Liver (tissue), 9 donors: ENCODE measurements around the gene HSPA8. TPM values are rescaled to one million over a fixed set of nuclear protein-coding genes. Genes with fewer than 3 reads are reported as not detected.
"Not testable (repeated sequence)": the region's sequence is repeated elsewhere in the genome, so short reads cannot be mapped to it uniquely, and the experiment has no call there.

Source experiments
- DNase-seq: peaks from one replicate; pipeline ENCODE4 v3.0.0-alpha.2; 2017; ENCODE audit warnings: low spot score
- H3K27ac ChIP-seq, 2 donors: one replicate each; pipeline ENCODE4 v1.7.0; 2013; ENCODE audit warnings: inconsistent platforms in 2 of 2, low read length in 2 of 2, control low read depth in 1 of 2, low read depth in 1 of 2, mild to moderate bottlenecking in 1 of 2
- H3K27me3 ChIP-seq, 4 donors: one replicate each; pipeline versions ENCODE4 v1.6.1 to v1.7.0; 2013; ENCODE audit warnings: low read length in 3 of 4, inconsistent platforms in 1 of 4, mild to moderate bottlenecking in 1 of 4, moderate library complexity in 1 of 4; ENCODE audit not compliant: control insufficient read depth in 4 of 4, insufficient read depth in 4 of 4
- H3K36me3 ChIP-seq, 4 donors: one replicate each; pipeline versions ENCODE4 v1.6.1 to v1.7.0; 2013; ENCODE audit warnings: low read length in 3 of 4, mild to moderate bottlenecking in 3 of 4, low read depth in 1 of 4, moderate library complexity in 1 of 4; ENCODE audit not compliant: control insufficient read depth in 4 of 4, insufficient read depth in 3 of 4
- H3K4me1 ChIP-seq, 4 donors: one replicate each; pipeline versions ENCODE4 v1.6.1 to v1.7.0; 2013; ENCODE audit warnings: low read length in 3 of 4, mild to moderate bottlenecking in 3 of 4, moderate library complexity in 1 of 4; ENCODE audit not compliant: control insufficient read depth in 4 of 4, insufficient read depth in 4 of 4
- H3K4me3 ChIP-seq, 3 donors: one replicate each; pipeline versions ENCODE4 v1.6.1 to v1.7.0; 2013; ENCODE audit warnings: low read length in 3 of 3, control low read depth in 1 of 3, low read depth in 1 of 3, mild to moderate bottlenecking in 1 of 3
- H3K9ac ChIP-seq, 2 donors: one replicate each; pipeline ENCODE4 v1.7.0; 2013; ENCODE audit warnings: low read length in 2 of 2, mild to moderate bottlenecking in 2 of 2, moderate library complexity in 2 of 2, control low read depth in 1 of 2, low read depth in 1 of 2
- H3K9me3 ChIP-seq, 4 donors: one replicate each; pipeline versions ENCODE4 v1.6.1 to v1.7.0; 2013; ENCODE audit warnings: low read length in 3 of 4; ENCODE audit not compliant: control insufficient read depth in 4 of 4
- ATF3 ChIP-seq: IDR thresholded peaks from 2 replicates; pipeline ENCODE4 v1.6.1; 2016; ENCODE audit warnings: antibody characterized with exemption
- EGR1 ChIP-seq, 2 donors: IDR thresholded peaks; 2 replicates each; pipeline ENCODE4 v1.6.1; 2016 to 2018; ENCODE audit warnings: antibody characterized with exemption in 2 of 2, low read depth in 2 of 2
- FOXA1 ChIP-seq: IDR thresholded peaks from 2 replicates; pipeline ENCODE4 v1.6.1; 2016; ENCODE audit warnings: antibody characterized with exemption
- FOXA2 ChIP-seq: IDR thresholded peaks from 2 replicates; pipeline ENCODE4 v1.6.1; 2016; ENCODE audit warnings: antibody characterized with exemption
- GABPA ChIP-seq, 2 donors: IDR thresholded peaks in 1 of 2; conservative IDR thresholded peaks in 1 of 2; 2 replicates each; pipeline ENCODE4 v1.6.1; 2016; ENCODE audit warnings: antibody characterized with exemption in 2 of 2, mild to moderate bottlenecking in 1 of 2, moderate library complexity in 1 of 2
- JUND ChIP-seq, 2 donors: IDR thresholded peaks; 2 replicates each; pipeline ENCODE4 v1.6.1; 2016; ENCODE audit warnings: antibody characterized with exemption in 2 of 2
- MAX ChIP-seq: IDR thresholded peaks from 2 replicates; pipeline ENCODE4 v1.6.1; 2016; ENCODE audit warnings: antibody characterized with exemption
- RAD21 ChIP-seq, 2 donors: IDR thresholded peaks; 2 replicates each; pipeline ENCODE4 v1.6.1; 2016; ENCODE audit warnings: antibody characterized with exemption in 2 of 2, mild to moderate bottlenecking in 2 of 2
- SP1 ChIP-seq: IDR thresholded peaks from 2 replicates; pipeline ENCODE4 v1.6.1; 2018; ENCODE audit warnings: antibody characterized with exemption, mild to moderate bottlenecking
- TAF1 ChIP-seq: conservative IDR thresholded peaks from 2 replicates; pipeline ENCODE4 v1.6.1; 2016; ENCODE audit warnings: antibody characterized with exemption, mild to moderate bottlenecking
- YY1 ChIP-seq: IDR thresholded peaks from 2 replicates; pipeline ENCODE4 v1.6.1; 2016; ENCODE audit warnings: antibody characterized with exemption, mild to moderate bottlenecking
- WGBS: extraction: QIAGEN DNeasy Blood & Tissue Kit; methylation state at CpG from one replicate; pipeline ENCODE4 v1.1.7; 2013; 5-methylcytosine and 5-hydroxymethylcytosine counted together
- polyA plus RNA-seq, 2 donors: library from polyadenylated mRNA; stranded (reverse) in 1 of 2; unstranded in 1 of 2; fragments of 200-250 nt in 1 of 2; fragments of >200 nt in 1 of 2; fragmentation: Nextera tagmentation in 1 of 2; extraction: Ambion mirVana in 1 of 2; gene quantifications; one replicate each; pipeline versions ENCODE4 v1.2.1 to v1.2.3, GENCODE V29; 2013 to 2015
- total RNA-seq, 2 donors: library from RNA; depleted of rRNA; stranded (reverse); fragments of >200 nt; gene quantifications; one replicate each; pipeline ENCODE4 v1.2.3, GENCODE V29; 2014
- TF ChIP-seq, protein P1 (sequence below): fragments of 150-350 bp; IDR thresholded peaks from 2 replicates; pipeline ENCODE4 v1.5.1; 2017; ENCODE audit warnings: improper control_type of control experiment, low read depth, low read length; ENCODE audit not compliant: missing input control
- donor health status: healthy.
- donor health status: healthy.
- donor health status: healthy.
- donor health status: healthy.
- donor health status: healthy.

The HSPA8 gene
- total and polyA plus RNA-seq, 4 donors = 215 to 1,445 (median 972) TPM

DNA sequence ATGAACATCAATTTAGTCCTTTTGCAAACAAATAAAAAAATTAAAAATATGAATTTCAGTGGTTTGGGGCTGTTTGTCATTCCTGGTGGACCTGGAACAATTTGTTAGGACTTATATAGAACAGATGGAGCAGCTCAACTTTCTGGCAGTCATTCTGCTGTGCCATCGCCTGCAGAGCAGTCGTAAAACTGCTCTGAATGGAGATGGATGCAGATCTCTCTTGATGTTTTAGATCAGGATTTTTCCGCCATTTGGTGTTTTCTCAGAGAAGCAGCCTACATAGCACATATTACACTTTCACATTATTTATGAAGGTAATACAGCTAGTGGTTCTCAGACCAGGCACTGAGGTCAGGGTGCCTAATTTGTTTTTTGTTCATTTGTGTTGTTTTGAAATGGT lies 31.8 kb upstream of the HSPA8 start (continued):
- no peak for TF ChIP-seq GABPA (IDR thresholded peaks at IDR 0.05 in 1 of 2, conservative IDR thresholded peaks at IDR 0.05 in 1 of 2)
- no peak for TF ChIP-seq TAF1
- TF ChIP-seq JUND (IDR thresholded peaks at IDR 0.05) = no peak
- no peak for TF ChIP-seq EGR1 (IDR thresholded peaks at IDR 0.05; ENCODE audit: low read depth in 2 of 2)
- no peak for TF ChIP-seq FOXA2

GRCh38 chr11:123091506-123091905 lies 29.6 kb upstream of the HSPA8 start:
- Histone ChIP-seq H3K4me3 (no peak overlapping the region), H3K36me3 (no peaks in the 10 kb centered on the region), H3K9me3 (no peaks in the 10 kb centered on the region), H3K9ac (no peak overlapping the region), H3K27ac (no peak overlapping the region), H3K4me1 (no peaks in the 10 kb centered on the region), H3K27me3 (no peaks in the 10 kb centered on the region)
- no peak for DNase-seq
- TF ChIP-seq MAX = no peak
- no peak for TF ChIP-seq FOXA1
- TF ChIP-seq SP1 = no peak
- TF ChIP-seq YY1 = no peak
- TF ChIP-seq RAD21 (IDR thresholded peaks at IDR 0.05) = no peak
- no peak for TF ChIP-seq ATF3
- no peak for TF ChIP-seq FOXA2
- no peak for TF ChIP-seq JUND (IDR thresholded peaks at IDR 0.05)
- TF ChIP-seq, protein P1, sequence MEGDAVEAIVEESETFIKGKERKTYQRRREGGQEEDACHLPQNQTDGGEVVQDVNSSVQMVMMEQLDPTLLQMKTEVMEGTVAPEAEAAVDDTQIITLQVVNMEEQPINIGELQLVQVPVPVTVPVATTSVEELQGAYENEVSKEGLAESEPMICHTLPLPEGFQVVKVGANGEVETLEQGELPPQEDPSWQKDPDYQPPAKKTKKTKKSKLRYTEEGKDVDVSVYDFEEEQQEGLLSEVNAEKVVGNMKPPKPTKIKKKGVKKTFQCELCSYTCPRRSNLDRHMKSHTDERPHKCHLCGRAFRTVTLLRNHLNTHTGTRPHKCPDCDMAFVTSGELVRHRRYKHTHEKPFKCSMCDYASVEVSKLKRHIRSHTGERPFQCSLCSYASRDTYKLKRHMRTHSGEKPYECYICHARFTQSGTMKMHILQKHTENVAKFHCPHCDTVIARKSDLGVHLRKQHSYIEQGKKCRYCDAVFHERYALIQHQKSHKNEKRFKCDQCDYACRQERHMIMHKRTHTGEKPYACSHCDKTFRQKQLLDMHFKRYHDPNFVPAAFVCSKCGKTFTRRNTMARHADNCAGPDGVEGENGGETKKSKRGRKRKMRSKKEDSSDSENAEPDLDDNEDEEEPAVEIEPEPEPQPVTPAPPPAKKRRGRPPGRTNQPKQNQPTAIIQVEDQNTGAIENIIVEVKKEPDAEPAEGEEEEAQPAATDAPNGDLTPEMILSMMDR = no peak
- TF ChIP-seq GABPA (IDR thresholded peaks at IDR 0.05 in 1 of 2, conservative IDR thresholded peaks at IDR 0.05 in 1 of 2) = no peak
- 64% methylated on average over 6 of the region's 6 CpGs for WGBS

DNA sequence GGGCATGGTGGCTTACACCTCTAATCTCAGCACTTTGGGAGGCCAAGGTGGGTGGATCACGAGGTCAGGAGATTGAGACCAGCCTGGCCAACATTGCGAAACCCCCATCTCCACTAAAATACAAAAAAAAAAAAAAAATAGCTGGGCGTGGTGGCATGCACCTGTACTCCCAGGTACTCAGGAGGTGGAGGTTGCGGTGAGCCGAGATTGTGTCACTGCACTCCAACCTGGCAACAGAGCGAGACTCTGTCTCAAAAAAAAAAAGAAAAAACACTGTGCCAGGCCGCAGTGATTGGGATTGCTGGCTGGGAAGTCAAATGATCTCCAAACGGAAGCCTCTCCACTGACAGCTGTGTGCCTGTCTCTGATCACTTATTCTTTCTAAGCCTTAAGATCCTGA lies 28.2 kb upstream of the HSPA8 start:
- DNase-seq = not testable (repeated sequence)

DNA sequence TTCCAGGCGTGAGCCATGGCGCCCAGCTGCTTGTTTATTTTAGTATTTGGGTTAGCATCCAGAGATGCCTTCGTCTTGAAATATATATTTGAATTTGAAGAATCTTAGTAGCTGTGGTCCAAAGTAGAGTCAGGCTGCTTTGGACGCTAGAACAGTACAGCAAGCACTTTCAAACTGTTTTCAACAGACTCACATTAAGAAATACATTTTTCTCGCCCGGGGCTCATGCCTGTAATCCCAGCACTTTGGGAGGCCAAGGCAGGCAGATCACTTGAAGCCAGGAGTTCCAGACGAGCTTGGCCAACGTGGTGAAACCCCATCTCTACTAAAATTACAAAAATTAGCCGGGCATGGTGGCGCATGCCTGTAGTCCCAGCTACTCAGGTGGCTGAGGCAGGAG lies 27.0 kb upstream of the HSPA8 start:
- H3K4me1 ChIP-seq, H3K9me3 ChIP-seq, H3K27me3 ChIP-seq, H3K36me3 ChIP-seq, H3K9ac ChIP-seq, H3K4me3 ChIP-seq, H3K27ac ChIP-seq, DNase-seq: not testable (repeated sequence)
- WGBS = 96% methylated on average over 10 of the region's 10 CpGs

More for the DNA sequence above, 28.2 kb upstream of the HSPA8 start:
- H3K36me3 ChIP-seq, H3K4me1 ChIP-seq, H3K27ac ChIP-seq, H3K9me3 ChIP-seq, H3K9ac ChIP-seq, H3K4me3 ChIP-seq, H3K27me3 ChIP-seq: not testable (repeated sequence)
- WGBS = 88% methylated on average over 8 of the region's 8 CpGs

DNA sequence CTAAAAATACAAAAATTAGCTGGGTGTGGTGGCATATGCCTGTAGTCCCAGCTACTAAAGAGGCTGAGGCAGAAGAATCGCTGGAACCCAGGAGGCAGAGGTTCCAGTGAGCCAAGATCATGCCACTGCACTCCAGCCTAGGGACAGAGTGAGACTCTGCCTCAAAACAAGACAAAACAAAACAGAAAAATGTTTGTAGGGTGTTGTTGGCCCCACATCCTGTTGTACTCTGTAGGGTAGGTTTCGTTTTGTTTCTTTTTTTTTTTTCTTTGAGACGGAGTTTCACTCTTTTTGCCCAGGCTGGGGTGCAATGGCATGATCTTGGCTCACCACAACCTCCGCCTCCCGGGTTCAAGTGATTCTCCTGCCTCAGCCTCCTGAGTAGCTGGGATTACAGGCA lies 25.7 kb upstream of the HSPA8 start:
- not testable (repeated sequence) for H3K27ac ChIP-seq, H3K4me3 ChIP-seq, H3K9ac ChIP-seq, H3K9me3 ChIP-seq, DNase-seq, H3K36me3 ChIP-seq, H3K27me3 ChIP-seq, H3K4me1 ChIP-seq
- WGBS = 79% methylated on average over 5 of the region's 5 CpGs
